Hepatocyte (in vitro differentiated cells): ENCODE measurements around the gene TOB2.

ENCODE experiments used
- EZH2 ChIP-seq: fragments of 200-600 bp; sonication (generic); IDR thresholded peaks from 2 replicates; pipeline ENCODE4 v1.6.1; 2016; ENCODE audit warnings: antibody characterized with exemption, mild to moderate bottlenecking, borderline replicate concordance
- TF ChIP-seq, protein P1 (sequence below): fragments of 200-600 bp; sonication (generic); IDR thresholded peaks from 2 replicates; pipeline ENCODE4 v1.5.1; 2016; ENCODE audit warnings: antibody characterized with exemption, mild to moderate bottlenecking; ENCODE audit not compliant: poor library complexity

GRCh38 chr22:41429232-41429950, 17.2 kb downstream of the TOB2 start:
- TF ChIP-seq, protein P1, sequence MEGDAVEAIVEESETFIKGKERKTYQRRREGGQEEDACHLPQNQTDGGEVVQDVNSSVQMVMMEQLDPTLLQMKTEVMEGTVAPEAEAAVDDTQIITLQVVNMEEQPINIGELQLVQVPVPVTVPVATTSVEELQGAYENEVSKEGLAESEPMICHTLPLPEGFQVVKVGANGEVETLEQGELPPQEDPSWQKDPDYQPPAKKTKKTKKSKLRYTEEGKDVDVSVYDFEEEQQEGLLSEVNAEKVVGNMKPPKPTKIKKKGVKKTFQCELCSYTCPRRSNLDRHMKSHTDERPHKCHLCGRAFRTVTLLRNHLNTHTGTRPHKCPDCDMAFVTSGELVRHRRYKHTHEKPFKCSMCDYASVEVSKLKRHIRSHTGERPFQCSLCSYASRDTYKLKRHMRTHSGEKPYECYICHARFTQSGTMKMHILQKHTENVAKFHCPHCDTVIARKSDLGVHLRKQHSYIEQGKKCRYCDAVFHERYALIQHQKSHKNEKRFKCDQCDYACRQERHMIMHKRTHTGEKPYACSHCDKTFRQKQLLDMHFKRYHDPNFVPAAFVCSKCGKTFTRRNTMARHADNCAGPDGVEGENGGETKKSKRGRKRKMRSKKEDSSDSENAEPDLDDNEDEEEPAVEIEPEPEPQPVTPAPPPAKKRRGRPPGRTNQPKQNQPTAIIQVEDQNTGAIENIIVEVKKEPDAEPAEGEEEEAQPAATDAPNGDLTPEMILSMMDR, result no peak
- TF ChIP-seq EZH2, result no peak
